Measurements from ENCODE around the gene NFASC.

The NFASC gene

DNA sequence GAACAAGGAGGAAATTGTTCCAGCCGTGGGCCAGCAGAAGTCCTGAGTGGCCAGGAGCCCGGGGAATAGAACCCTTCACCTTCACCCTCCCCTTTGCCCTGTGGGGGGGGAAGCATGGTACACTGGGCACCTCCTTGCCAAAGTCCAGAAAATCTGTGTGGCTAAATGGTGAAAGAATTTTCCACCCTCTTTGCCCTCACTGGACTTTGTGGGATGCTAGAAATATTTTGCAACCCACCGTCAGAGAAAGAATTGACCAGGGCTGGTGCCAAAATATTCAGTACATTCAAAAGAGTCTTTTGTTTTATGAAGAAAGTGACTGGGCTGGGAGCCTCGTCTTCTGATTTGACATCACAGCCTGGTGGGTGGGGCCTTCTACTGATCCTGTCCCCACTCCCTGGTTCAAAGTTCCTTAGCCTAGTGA lies 14.6 kb downstream of the NFASC start:
- Histone ChIP-seq H3K9me3 (no peaks in the 10 kb centered on the region), H3K4me3 (ENCODE audit: low read depth in 1 of 2, low read length in 1 of 2) (no peak overlapping the region), H3K36me3 (no peaks in the 10 kb centered on the region), H3K4me1 (ENCODE audit: control insufficient read depth in 1 of 2, insufficient read depth in 1 of 2, low read depth in 1 of 2, low read length in 1 of 2) (no peaks in the 10 kb centered on the region), H3K27ac (no peak overlapping the region), H3K27me3 (peaks cover 66% of the 10 kb centered on the region)
- TF ChIP-seq, protein P1, sequence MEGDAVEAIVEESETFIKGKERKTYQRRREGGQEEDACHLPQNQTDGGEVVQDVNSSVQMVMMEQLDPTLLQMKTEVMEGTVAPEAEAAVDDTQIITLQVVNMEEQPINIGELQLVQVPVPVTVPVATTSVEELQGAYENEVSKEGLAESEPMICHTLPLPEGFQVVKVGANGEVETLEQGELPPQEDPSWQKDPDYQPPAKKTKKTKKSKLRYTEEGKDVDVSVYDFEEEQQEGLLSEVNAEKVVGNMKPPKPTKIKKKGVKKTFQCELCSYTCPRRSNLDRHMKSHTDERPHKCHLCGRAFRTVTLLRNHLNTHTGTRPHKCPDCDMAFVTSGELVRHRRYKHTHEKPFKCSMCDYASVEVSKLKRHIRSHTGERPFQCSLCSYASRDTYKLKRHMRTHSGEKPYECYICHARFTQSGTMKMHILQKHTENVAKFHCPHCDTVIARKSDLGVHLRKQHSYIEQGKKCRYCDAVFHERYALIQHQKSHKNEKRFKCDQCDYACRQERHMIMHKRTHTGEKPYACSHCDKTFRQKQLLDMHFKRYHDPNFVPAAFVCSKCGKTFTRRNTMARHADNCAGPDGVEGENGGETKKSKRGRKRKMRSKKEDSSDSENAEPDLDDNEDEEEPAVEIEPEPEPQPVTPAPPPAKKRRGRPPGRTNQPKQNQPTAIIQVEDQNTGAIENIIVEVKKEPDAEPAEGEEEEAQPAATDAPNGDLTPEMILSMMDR (IDR thresholded peaks at IDR 0.05): no peak

DNA sequence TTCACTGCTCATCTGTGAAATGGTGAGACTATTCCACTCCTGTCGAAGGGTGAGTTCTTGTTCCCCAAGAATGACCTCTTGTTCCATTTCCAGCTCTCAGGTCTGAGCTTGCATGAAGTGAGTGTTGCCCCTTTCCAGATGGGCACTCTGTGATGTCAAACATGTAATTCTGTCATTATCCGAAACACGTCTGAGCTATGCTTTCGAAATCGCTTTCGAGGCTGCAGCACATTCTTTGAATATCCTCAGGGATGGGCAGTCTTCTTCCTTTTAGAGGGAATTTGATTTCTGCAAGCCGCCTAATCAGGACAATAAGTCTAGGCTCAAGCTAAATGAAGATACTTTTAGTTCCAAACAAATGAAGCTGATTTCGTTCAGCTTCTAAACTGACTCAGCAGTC lies 15.1 kb downstream of the NFASC start:
- no peak overlapping the region for H3K4me3 ChIP-seq (ENCODE audit: low read depth in 1 of 2, low read length in 1 of 2)
- no peaks in the 10 kb centered on the region for H3K36me3 ChIP-seq
- no peaks in the 10 kb centered on the region for H3K9me3 ChIP-seq
- TF ChIP-seq, protein P1 (IDR thresholded peaks at IDR 0.05): no peak
- no peaks in the 10 kb centered on the region for H3K4me1 ChIP-seq (ENCODE audit: control insufficient read depth in 1 of 2, insufficient read depth in 1 of 2, low read depth in 1 of 2, low read length in 1 of 2)
- peaks cover 66% of the 10 kb centered on the region for H3K27me3 ChIP-seq
- no peak overlapping the region for H3K27ac ChIP-seq

DNA sequence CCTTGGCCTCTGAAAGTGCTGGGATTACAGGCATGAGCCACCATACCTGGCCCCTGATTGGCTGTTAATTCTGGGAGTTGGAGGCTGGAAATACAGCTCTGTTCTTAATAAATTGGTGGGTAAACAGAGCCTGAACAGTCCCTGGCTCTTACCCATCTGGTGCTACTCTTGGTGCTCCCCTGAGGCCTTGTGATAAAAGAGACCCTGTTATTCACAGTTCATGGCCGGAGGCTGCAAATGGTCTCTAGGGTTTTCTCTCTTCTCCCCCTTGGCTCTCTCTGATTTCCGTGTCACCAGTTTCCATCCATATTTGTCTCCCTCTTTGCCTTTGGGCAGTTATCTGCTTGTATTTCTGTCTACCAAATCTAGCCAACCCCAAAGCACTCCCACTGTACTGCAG lies 17.2 kb downstream of the NFASC start:
- H3K4me1 ChIP-seq (ENCODE audit: control insufficient read depth in 1 of 2, insufficient read depth in 1 of 2, low read depth in 1 of 2, low read length in 1 of 2): no peaks in the 10 kb centered on the region
- no peaks in the 10 kb centered on the region for H3K9me3 ChIP-seq
- no peak overlapping the region for H3K4me3 ChIP-seq (ENCODE audit: low read depth in 1 of 2, low read length in 1 of 2)
- H3K27me3 ChIP-seq: peaks cover 77% of the 10 kb centered on the region
- TF ChIP-seq, protein P1 (IDR thresholded peaks at IDR 0.05): no peak
- H3K36me3 ChIP-seq: no peaks in the 10 kb centered on the region
- no peak overlapping the region for H3K27ac ChIP-seq

DNA sequence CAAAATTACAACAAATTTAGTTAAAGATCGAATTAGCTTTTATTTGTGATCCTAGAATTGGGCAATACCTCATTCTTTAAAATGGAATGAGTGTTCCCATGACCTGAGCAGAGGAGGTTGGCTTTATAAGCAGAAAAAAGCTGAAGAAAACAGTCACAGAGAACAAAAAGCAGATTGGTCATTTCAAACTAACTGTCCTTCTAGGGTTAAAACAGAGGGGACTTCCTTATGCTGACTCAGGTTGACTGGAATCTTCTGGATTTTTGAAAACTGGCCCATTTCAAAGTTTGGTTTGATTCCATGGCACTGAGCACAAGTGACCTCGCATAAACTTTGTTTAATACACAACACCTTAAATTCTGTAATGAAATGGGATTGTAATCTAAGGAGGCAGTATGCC lies 17.6 kb downstream of the NFASC start:
- Histone ChIP-seq H3K27me3 (peaks cover 77% of the 10 kb centered on the region), H3K4me3 (ENCODE audit: low read depth in 1 of 2, low read length in 1 of 2) (no peak overlapping the region), H3K36me3 (no peaks in the 10 kb centered on the region), H3K27ac (no peak overlapping the region), H3K4me1 (ENCODE audit: control insufficient read depth in 1 of 2, insufficient read depth in 1 of 2, low read depth in 1 of 2, low read length in 1 of 2) (no peaks in the 10 kb centered on the region), H3K9me3 (no peaks in the 10 kb centered on the region)
- TF ChIP-seq, protein P1 (IDR thresholded peaks at IDR 0.05): no peak

DNA sequence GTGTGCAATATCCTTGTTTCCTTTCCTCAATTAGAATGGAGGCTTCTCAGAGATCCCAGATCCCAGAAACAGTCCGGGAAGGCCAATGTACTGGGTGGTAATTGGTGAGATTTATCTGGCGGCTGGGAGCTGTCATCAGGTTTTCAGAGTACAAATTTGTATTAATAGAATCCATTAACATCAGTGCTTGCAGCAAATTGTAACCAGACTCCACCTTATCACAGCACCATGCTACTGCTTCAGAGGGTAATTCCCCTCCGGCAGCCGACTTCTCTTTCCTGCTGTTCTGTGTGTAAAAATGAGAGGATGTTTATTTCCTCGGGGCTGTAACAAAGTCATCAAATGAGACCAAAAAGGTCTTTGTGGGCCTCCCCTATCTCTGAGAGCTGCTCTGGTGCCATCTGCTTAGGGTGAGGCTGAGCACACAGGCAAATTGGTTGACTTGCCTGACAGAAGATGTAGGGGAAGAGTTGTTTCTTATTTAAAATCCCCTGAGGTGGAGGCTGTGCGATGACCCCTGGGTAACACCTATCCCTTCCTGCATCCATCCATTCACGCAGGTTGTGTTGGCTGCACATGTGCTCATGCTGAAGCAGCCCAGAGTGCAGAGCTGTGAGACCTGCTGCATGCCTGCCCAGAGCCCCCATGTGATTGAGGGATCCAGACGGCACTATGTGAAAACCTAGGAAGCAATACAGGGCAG lies 19.2 kb downstream of the NFASC start:
- TF ChIP-seq, protein P1 (IDR thresholded peaks at IDR 0.05): no peak
- H3K4me1 ChIP-seq (ENCODE audit: control insufficient read depth in 1 of 2, insufficient read depth in 1 of 2, low read depth in 1 of 2, low read length in 1 of 2): no peaks in the 10 kb centered on the region
- no peak overlapping the region for H3K4me3 ChIP-seq (ENCODE audit: low read depth in 1 of 2, low read length in 1 of 2)
- peaks cover 81% of the 10 kb centered on the region for H3K27me3 ChIP-seq
- H3K36me3 ChIP-seq: no peaks in the 10 kb centered on the region
- H3K9me3 ChIP-seq: no peaks in the 10 kb centered on the region
- H3K27ac ChIP-seq: no peak overlapping the region

All from neutrophil (primary cell).